GM21390 (cell line): ENCODE measurements around the gene MTX1.
A peak's percentile ranks its signal among the peaks of the same experiment; 100 is the strongest.
"Not testable (repeated sequence)": the region's sequence is repeated elsewhere in the genome, so short reads cannot be mapped to it uniquely, and the experiment has no call there.

Experiments
- ATAC-seq: cut with Tn5 transposase; IDR thresholded peaks from one replicate; pipeline ENCODE4 v1.9.1; 2021; ENCODE audit not compliant: unreplicated experiment

MTX1 gene

GRCh38 chr1:155231302-155231701 lies 22.8 kb downstream of the MTX1 start:
- not testable (repeated sequence) for ATAC-seq

- not testable (repeated sequence) for ATAC-seq
Measured at GRCh38 chr1:155232001-155232978, 23.8 kb downstream of the MTX1 start.

- ATAC-seq: not testable (repeated sequence)
Measured at GRCh38 chr1:155233502-155233901, 25.0 kb downstream of the MTX1 start.

GRCh38 chr1:155235375-155235774 lies 26.9 kb downstream of the MTX1 start:
- ATAC-seq: not testable (repeated sequence)

- ATAC-seq: no peak
Measured at GRCh38 chr1:155236451-155236850, 28.0 kb downstream of the MTX1 start.

- no peak for ATAC-seq
Measured at GRCh38 chr1:155241069-155241679, 32.7 kb downstream of the MTX1 start.

GRCh38 chr1:155241841-155242264 lies 33.4 kb downstream of the MTX1 start:
- ATAC-seq: no peak

GRCh38 chr1:155242805-155243358 lies 34.4 kb downstream of the MTX1 start:
- no peak for ATAC-seq

GRCh38 chr1:155244368-155245162 lies 36.1 kb downstream of the MTX1 start:
- peak; percentile 80 for ATAC-seq

GRCh38 chr1:155245163-155245524 lies 36.6 kb downstream of the MTX1 start:
- no peak for ATAC-seq

GRCh38 chr1:155246796-155247195 lies 38.3 kb downstream of the MTX1 start:
- not testable (repeated sequence) for ATAC-seq

GRCh38 chr1:155247667-155248553 lies 39.4 kb downstream of the MTX1 start:
- ATAC-seq: no peak

- ATAC-seq: no peak
Measured at GRCh38 chr1:155250246-155250632, 41.7 kb downstream of the MTX1 start.

- ATAC-seq: peak; percentile 90
Measured at GRCh38 chr1:155250633-155251449, 42.3 kb downstream of the MTX1 start.

- ATAC-seq: no peak
Measured at GRCh38 chr1:155251566-155251965, 43.1 kb downstream of the MTX1 start.

- no peak for ATAC-seq
Measured at GRCh38 chr1:155253208-155253607, 44.7 kb downstream of the MTX1 start.

GRCh38 chr1:155253797-155254196 lies 45.3 kb downstream of the MTX1 start:
- no peak for ATAC-seq

- no peak for ATAC-seq
Measured at GRCh38 chr1:155254228-155254713, 45.8 kb downstream of the MTX1 start.

GRCh38 chr1:155254714-155255242 lies 46.3 kb downstream of the MTX1 start:
- no peak for ATAC-seq
